ENCODE measurements around the gene THOC6.

Gene THOC6

DNA sequence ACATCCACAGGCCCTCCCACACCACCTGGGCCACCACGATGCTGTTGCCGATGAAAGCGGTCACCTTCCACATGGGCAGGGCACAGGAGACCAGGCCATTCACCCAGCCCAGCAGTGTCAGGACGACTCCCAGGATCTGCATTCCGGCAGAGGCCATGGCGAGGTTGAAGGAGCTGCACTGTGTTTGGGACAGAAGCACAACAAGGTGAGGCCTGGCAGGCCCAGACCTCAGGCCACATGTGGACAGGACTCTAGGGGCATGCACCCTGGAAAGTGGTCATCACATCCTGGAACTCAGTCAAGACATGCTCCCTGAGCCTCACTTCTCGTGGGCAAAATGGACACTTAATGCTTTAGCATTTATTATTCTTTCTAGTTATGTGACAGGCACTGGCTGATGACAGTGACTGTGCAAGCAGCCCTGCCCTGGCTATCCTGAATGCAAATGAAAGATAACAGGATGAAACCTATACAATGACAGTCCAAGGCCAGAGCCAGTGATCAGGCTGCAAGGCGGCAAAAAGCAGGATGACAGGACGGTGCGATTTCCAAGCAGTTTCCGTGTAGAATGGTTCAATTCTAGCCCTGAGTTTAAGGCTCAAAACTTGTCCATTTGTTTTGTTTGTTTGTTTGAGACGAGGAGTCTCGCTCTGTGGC is 7.8 kb upstream of the THOC6 start:
- DNase-seq (ENCODE audit: low read depth), result no peak

- no peak for DNase-seq (ENCODE audit: low read depth)
Observed at GRCh38 chr16:3017344-3017743, 6.5 kb upstream of the THOC6 start.

DNA sequence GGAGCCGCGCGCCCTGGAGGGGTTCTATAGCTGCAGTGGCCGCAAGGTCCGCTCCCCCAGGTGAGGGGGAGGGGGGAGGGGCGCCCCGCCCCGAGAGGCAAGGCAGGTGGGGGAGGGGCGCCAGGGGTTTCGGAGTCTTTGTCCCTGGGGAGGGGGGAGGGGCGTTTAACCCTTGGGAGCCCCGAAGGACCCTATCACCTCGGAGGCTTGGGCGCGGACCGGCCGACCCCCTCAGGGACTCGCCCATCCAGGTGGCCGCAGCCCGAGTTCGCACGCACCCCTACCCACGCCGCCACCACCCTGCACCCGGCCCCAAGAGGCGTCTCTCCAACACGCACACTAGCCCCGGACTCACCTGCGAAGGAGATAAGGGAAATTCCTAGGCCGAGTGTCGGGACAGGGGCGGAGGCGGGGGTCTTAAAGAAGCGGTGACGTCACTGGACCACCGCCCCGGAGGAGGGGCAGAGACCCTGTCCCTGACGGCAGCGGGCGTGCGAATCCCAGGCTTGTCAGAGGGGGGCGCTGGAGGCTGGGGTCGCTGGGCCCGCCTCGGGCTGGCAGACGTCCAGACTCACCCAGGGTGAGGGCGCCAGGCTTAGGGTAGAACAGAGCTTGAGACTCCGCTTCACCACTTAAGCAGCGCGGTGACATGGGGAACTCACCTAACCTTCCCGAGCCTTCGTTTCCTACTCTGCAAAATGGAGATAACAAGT is 5.9 kb upstream of the THOC6 start, which contains the start of gene CLDN6:
Gene CLDN6 (minus strand): TSS at position 390 of the 713 bp plus-strand sequence. CDS start 2,162 bp downstream, outside the sequence.
- no peak for DNase-seq (ENCODE audit: low read depth)

DNA sequence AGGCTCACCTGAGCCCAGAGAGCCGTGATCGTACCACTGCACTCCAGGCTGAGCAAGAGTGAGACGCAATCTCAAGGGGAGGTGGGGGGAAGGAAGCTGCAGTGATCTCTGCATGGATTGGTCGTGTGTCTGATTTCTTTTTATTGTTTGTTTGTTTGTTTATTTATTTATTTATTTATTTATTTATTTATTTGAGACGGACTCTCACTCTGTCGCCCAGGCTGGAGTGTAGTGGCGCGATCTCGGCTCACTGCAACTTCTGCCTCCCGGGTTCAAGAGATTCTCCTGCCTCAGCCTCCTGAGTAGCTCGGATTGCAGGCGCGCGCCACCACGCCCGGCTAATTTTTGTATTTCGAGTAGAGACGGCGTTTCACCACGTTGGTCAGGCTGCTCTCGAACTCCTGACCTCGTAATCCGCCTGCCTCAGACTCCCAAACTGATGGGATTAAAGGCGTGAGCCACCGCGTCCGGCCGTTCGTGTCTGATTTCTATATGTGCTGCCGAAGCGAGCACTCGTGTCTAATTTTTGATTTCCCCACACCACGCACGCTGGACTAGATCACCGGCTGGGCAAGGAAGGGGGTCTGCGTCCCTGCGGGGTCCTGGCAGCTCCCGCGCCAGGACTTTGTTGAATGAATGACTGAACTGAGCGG is 4.1 kb upstream of the THOC6 start:
- DNase-seq (ENCODE audit: low read depth), result no peak

GRCh38 chr16:3020247-3020603 is 3.6 kb upstream of the THOC6 start, which contains the start of gene TNFRSF12A:
Gene TNFRSF12A (plus strand): TSS chr16:3020368. CDS start chr16:3020398, 30 bp downstream.
- DNase-seq (ENCODE audit: low read depth), result peak; percentile 58

DNA sequence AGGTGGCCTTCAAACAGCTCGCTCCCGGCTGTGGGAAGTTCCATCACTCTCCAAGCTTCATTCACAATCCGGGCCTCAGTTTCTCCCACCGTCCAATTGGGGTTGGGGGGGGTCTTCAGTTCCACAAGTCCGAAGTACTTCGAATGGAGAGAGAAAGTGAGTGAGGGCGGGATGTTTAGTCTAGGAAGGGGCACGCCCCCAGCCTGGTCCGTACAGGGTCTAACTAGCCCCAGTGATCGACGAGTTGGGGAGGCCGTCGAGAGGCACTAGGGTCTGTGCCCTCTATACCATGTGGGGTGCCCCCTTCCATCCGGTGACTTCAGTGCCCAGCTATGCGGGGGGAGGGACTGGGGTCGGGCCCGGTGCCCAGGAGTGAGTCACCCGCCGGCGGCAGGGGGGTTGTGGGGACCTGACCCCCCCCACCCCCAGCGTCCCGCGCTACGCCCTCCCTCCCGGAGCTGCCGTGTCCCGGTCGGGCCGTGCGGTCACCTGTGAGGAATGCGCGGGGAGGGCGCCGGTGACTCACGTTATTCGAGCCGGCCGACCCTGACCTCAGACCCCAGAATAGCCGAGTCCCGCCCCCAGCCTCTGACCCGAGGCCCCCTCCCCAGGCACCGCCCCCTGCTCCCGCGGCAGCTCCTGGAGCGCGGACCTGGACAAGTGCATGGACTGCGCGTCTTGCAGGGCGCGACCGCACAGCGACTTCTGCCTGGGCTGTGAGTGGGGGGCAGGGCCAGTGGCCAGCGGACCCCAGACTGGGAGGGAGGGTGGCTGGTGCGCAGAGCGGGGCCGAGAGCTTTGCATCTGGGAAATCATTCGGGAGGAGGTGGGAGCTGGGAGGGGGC is 3.0 kb upstream of the THOC6 start:
- peak; percentile 50 for DNase-seq (ENCODE audit: low read depth)

DNA sequence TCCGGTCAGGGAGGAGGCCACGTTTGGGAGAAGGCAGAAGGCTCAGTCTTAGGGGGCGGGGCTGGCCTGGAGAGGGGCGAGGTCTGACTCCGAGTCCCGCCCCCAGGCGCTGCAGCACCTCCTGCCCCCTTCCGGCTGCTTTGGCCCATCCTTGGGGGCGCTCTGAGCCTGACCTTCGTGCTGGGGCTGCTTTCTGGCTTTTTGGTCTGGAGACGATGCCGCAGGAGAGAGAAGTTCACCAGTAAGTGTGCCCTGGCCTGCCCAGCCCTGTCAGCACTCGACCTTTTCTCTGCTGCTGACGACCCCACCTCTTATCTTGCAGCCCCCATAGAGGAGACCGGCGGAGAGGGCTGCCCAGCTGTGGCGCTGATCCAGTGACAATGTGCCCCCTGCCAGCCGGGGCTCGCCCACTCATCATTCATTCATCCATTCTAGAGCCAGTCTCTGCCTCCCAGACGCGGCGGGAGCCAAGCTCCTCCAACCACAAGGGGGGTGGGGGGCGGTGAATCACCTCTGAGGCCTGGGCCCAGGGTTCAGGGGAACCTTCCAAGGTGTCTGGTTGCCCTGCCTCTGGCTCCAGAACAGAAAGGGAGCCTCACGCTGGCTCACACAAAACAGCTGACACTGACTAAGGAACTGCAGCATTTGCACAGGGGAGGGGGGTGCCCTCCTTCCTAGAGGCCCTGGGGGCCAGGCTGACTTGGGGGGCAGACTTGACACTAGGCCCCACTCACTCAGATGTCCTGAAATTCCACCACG is 2.2 kb upstream of the THOC6 start:
- peak; percentile 77 for DNase-seq (ENCODE audit: low read depth)

DNA sequence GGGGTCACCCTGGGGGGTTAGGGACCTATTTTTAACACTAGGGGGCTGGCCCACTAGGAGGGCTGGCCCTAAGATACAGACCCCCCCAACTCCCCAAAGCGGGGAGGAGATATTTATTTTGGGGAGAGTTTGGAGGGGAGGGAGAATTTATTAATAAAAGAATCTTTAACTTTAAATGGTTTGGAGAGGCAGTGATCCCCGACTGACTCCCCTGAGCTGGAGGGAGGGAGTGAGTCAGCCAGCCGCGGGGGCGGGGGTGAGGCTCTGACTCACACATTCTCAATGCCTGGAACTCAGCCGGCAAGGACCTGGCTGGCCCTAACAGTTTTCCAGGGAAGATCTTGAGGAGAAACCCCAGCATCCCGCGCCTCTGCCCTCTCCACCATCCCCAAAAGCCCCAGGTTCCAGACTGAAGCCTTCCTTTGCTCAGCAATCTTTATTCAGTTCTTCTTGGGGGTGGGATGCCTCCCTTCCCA is 1.6 kb upstream of the THOC6 start:
- peak; percentile 88 for DNase-seq (ENCODE audit: low read depth)

DNA sequence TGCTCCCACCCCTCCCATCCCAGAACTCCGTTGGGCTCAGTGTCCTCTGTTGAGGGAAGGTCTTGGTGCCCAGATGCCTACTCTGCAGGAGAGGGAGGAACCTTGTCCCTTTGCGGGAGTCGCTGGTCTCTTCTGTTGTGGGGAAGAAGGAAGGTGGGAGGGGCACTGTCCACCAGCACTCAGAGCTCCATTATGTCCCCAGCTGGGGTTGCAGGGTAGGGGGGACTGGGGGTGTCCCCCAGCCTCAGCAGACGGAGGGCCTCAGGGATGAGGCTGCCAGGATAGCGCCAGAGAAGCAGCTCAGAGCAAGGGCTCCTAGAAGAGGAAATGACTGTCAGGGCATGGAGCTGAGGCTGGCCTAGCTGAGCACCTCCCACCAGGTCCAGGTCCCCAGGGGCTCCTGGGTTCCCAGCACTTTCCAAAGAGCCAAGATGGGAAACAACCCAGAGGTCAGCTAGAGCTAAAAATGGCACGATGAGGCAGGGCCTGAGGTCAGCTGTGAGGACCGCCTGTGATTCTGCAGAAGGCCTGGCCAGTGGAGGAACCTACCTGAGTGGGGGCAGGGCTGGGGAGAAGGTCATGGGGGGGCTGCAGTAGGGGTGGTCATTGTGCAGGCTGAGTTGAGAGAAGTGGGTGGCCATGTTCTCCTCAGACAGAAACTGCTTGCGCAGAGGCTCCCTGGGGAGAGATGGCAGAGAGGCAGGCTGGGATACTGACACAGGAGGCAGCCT is 986 bp upstream of the THOC6 start:
- DNase-seq (ENCODE audit: low read depth), result no peak

DNA sequence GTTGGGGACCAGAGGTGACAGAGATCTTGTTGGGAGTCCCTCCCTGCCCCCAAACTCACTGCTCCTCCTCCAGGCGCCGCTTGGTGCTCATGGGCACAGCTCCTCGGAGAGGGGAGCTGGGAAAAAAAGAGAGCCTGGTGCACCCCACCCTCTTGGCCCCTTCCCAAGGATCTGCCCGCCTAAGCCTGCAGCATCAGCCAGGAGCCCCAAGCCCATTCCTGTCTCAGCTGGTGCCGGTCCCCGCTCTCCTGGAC is 493 bp upstream of the THOC6 start:
- no peak for DNase-seq (ENCODE audit: low read depth)

DNA sequence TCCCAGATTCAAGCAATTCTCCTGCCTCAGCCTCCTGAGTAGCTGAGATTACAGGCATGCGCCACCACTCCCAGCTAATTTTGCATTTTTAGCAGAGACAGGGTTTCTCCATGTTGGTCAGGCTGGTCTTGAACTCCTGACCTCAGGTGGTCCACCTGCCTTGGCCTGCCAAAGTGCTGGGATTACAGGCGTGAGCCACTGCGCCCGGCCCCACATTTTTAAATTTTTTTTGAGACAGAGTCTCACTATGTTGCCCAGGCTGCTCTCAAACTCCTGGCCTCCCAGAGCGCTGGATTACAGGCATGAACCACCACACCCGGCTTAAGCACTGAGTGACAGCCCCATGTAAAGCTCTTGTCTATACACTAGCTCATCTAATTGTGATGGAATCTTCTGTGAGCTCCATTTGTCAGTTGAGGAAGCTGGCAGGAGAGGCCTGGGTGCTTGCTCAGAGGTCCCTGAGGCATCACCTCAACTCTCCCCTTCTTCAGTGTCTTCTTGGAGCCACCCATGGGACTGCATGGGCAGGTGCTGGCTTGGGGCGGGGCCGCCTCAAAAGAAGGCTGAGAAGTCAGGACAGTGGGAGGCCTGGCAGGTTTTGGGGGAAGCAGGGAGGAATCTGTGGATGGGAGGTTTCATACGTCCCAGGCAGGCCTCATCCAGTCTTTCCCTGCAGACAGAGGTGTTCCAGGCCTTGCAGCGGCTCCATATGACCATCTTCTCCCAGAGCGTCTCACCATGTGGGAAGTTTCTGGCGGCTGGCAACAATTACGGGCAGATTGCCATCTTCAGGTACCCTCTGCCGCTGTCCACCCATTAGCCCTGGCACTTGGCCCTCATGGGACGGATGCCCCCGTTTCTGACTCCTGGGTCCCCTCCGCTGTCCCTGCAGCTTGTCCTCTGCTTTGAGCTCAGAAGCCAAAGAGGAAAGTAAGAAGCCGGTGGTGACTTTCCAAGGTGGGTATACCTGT is 1.5 kb downstream of the THOC6 start:
- no peak for DNase-seq (ENCODE audit: low read depth)

DNA sequence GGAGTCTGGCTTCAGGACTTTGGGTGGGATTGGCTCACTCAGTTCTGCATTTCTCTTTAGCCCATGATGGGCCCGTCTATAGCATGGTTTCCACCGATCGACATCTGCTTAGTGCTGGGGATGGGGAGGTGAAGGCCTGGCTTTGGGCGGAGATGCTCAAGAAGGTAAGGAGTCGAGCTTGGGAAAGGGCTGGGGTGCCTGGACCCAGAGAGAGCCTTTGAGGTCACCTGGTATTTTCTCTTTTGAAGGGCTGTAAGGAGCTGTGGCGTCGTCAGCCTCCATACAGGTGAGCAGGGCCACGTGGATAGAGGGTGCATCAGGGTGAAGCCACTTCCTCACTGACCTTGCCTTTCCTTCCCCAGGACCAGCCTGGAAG is 2.2 kb downstream of the THOC6 start:
- no peak for DNase-seq (ENCODE audit: low read depth)

GRCh38 chr16:3026609-3027488 is 3.0 kb downstream of the THOC6 start:
- DNase-seq (ENCODE audit: low read depth), result no peak

DNA sequence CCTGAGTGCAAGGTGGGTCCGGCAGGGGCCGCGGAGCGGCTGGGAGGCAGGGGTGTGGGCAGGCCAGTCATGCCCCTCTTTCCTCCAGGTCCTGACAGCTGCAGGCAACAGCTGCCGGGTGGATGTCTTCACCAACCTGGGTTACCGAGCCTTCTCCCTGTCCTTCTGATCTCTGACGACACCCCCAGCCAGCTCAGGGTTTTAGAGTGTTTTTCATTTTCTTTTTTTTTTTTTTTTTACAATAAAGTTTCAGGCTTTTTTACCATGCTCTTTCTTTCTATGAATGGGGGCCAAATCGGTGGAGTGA is 3.6 kb downstream of the THOC6 start:
- no peak for DNase-seq (ENCODE audit: low read depth)

GRCh38 chr16:3027983-3028715 is 4.3 kb downstream of the THOC6 start:
- DNase-seq (ENCODE audit: low read depth), result peak; percentile 79

- DNase-seq (ENCODE audit: low read depth), result no peak
Observed at GRCh38 chr16:3028716-3029319, 5.0 kb downstream of the THOC6 start.

DNA sequence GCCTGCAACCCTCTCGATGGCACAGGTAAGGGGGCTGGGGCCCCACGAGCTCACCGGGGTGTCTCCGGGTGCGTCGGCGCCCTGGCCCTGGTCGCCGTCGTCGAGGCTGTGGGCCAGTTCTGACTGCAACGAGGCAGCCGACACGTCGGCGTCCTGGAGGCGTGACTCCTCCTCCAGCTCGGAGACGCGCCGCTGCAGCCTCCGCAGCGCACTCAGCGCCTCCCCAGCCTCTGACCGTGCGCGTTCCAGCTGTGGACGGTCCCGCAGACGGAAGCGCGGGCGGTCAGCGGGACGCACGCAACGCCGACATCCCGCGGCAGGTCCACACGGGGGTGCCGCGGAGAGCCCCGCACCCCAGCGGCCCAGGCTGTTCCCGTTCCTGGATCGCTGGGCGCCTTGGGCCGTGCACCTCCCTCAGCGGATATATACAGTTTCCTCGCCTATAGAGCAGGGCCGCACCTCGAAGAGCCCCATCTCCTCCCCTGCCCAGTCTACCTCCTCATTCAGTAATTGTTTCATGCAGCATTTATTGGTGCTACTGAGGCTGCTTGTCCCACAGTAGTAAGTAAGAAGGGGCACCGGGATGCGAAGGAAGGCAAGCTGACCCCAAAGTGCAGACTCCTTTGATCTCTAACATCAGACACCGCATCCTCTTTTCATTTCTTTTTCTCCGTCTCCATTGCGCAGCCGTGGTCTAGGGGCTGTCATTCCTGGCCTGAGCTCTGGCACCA is 5.8 kb downstream of the THOC6 start:
- DNase-seq (ENCODE audit: low read depth), result no peak
